Activated CD4-positive, alpha-beta memory T cell treated with anti-CD3 and anti-CD28 coated beads for 36 hours (primary cell): Measurements from ENCODE around the gene ERGIC3. TPM values are rescaled to one million over a fixed set of nuclear protein-coding genes. Genes with fewer than 3 reads are reported as not detected.

ENCODE experiments used
- CTCF ChIA-PET: fragments of 350-600 bp; sonication (Branson Sonifier 250); formaldehyde crosslinking; loops from one replicate; lab custom pipeline; 2021; ENCODE audit warnings: antibody characterized with exemption, inconsistent platforms; lab: Charles Lee
- POLR2A ChIA-PET: fragments of 350-600 bp; sonication (Branson Sonifier 250); formaldehyde crosslinking; loops from one replicate; lab custom pipeline; 2021; ENCODE audit warnings: antibody characterized with exemption; lab: Charles Lee
- DNase-seq: peaks from one replicate; pipeline ENCODE4 v3.0.0-alpha.2; 2020
- H3K27ac Mint-ChIP-seq: one replicate; pipeline ENCODE4 v1.8.0; 2021; ENCODE audit warnings: mixed read lengths
- H3K27me3 Mint-ChIP-seq: one replicate; pipeline ENCODE4 v1.8.0; 2021; ENCODE audit warnings: mixed read lengths
- H3K36me3 Mint-ChIP-seq: one replicate; pipeline ENCODE4 v1.8.0; 2021; ENCODE audit warnings: mixed read lengths
- H3K4me1 Mint-ChIP-seq: one replicate; pipeline ENCODE4 v1.8.0; 2021; ENCODE audit warnings: low read depth, mixed read lengths
- H3K4me3 Mint-ChIP-seq: one replicate; pipeline ENCODE4 v1.8.0; 2021; ENCODE audit warnings: mild to moderate bottlenecking, mixed read lengths
- H3K9me3 Mint-ChIP-seq: one replicate; pipeline ENCODE4 v1.8.0; 2021; ENCODE audit warnings: mixed read lengths
- intact Hi-C: fragments of 100-400 bp; cut with micrococcal nuclease; formaldehyde crosslinking; loops from one replicate; pipeline ENCODE4 v1.15.1; 2023
- total RNA-seq, 2 experiments: library from RNA; stranded (reverse); gene quantifications; one replicate each; pipeline ENCODE4 v1.2.3, GENCODE V29; 2021

The ERGIC3 gene
- 100 to 1,000 TPM; 109 to 120 TPM for total RNA-seq

- Mint-ChIP-seq H3K4me3 (peak within 1 kb of the TSS; percentile 86), H3K36me3 (peaks cover 4% of the 10 kb centered on the region), H3K9me3 (no peaks in the 10 kb centered on the region), H3K4me1 (peaks cover 20% of the 10 kb centered on the region), H3K27ac (peak within 1 kb of the TSS; percentile 79), H3K27me3 (no peaks in the 10 kb centered on the region)
- intact Hi-C loops = loop anchor here (1.0 to 5.0 kb wide), 4 partner anchors 51 to 120 kb away; partner anchors contain the start of genes CEP250, CPNE1 and RBM12
- peak; percentile 99 for DNase-seq
- ChIA-PET CTCF (interaction anchor here (0.6 to 1.9 kb wide), 7 partner anchors 10 to 451 kb away, joined by 3 to 7 read pairs (median 3); partner anchors contain the start of gene SCAND1), POLR2A (interaction anchor here (0.6 to 2.9 kb wide), 6 partner anchors 51 to 412 kb away, joined by 3 to 13 read pairs (median 5); partner anchors contain the start of genes SCAND1 and SPAG4)
These were observed at the start of gene ERGIC3 for GRCh38 chr20:35541783-35542662. TSS of gene ERGIC3 (plus strand) at chr20:35542078. CDS start at chr20:35542098, 20 bp downstream.

- no peaks in the 10 kb centered on the region for H3K27me3 Mint-ChIP-seq
- no peak for DNase-seq
- no peaks in the 10 kb centered on the region for H3K9me3 Mint-ChIP-seq
- peaks cover 34% of the 10 kb centered on the region for H3K36me3 Mint-ChIP-seq
- peaks cover 39% of the 10 kb centered on the region for H3K4me1 Mint-ChIP-seq
- POLR2A ChIA-PET = no interaction called here
- H3K4me3 Mint-ChIP-seq = peak overlapping the region; percentile 99
- peak overlapping the region; percentile 99 for H3K27ac Mint-ChIP-seq
- intact Hi-C loops = no loop called here
- CTCF ChIA-PET = interaction anchor here (0.6 kb wide), 1 partner anchor 28 kb away, joined by 3 read pairs; no protein-coding TSS in a partner anchor
These were observed 49.5 kb upstream of the ERGIC3 start for GRCh38 chr20:35492352-35492751.

- no peaks in the 10 kb centered on the region for H3K9me3 Mint-ChIP-seq
- no peak overlapping the region for H3K4me3 Mint-ChIP-seq
- no peak overlapping the region for H3K27ac Mint-ChIP-seq
- peaks cover 47% of the 10 kb centered on the region for H3K36me3 Mint-ChIP-seq
- no peak for DNase-seq
- no peaks in the 10 kb centered on the region for H3K27me3 Mint-ChIP-seq
- POLR2A ChIA-PET = no interaction called here
- peaks cover 12% of the 10 kb centered on the region for H3K4me1 Mint-ChIP-seq
- CTCF ChIA-PET = no interaction called here
- intact Hi-C loops = no loop called here
These were observed 45.4 kb upstream of the ERGIC3 start for GRCh38 chr20:35496481-35496880.

- no peak for DNase-seq
- intact Hi-C loops = no loop called here
- Mint-ChIP-seq H3K9me3 (no peaks in the 10 kb centered on the region), H3K4me3 (no peak overlapping the region), H3K27ac (no peak overlapping the region), H3K27me3 (no peaks in the 10 kb centered on the region), H3K36me3 (peaks cover 46% of the 10 kb centered on the region), H3K4me1 (peaks cover 6% of the 10 kb centered on the region)
- ChIA-PET POLR2A (no interaction called here), CTCF (no interaction called here)
These were observed 44.6 kb upstream of the ERGIC3 start for GRCh38 chr20:35497320-35497719.

GRCh38 chr20:35497780-35498189 lies 44.1 kb upstream of the ERGIC3 start:
- H3K4me1 Mint-ChIP-seq = peaks cover 1% of the 10 kb centered on the region
- no peaks in the 10 kb centered on the region for H3K9me3 Mint-ChIP-seq
- intact Hi-C loops = no loop called here
- H3K27me3 Mint-ChIP-seq = no peaks in the 10 kb centered on the region
- DNase-seq = no peak
- ChIA-PET CTCF (interaction anchor here (1.2 to 1.3 kb wide), 2 partner anchors 34 to 495 kb away, joined by 3 to 6 read pairs; no protein-coding TSS in a partner anchor), POLR2A (no interaction called here)
- H3K27ac Mint-ChIP-seq = no peak overlapping the region
- H3K36me3 Mint-ChIP-seq = peaks cover 50% of the 10 kb centered on the region
- no peak overlapping the region for H3K4me3 Mint-ChIP-seq

GRCh38 chr20:35499271-35499670 lies 42.6 kb upstream of the ERGIC3 start:
- intact Hi-C loops = no loop called here
- POLR2A ChIA-PET = interaction anchor here (0.9 kb wide), 1 partner anchor 8 kb away, joined by 5 read pairs; no protein-coding TSS in a partner anchor

GRCh38 chr20:35502352-35502751 lies 39.5 kb upstream of the ERGIC3 start:
- intact Hi-C loops = no loop called here
- CTCF ChIA-PET = interaction anchor here (0.8 kb wide), 1 partner anchor 14 kb away, joined by 3 read pairs; no protein-coding TSS in a partner anchor
- H3K27ac Mint-ChIP-seq = no peak overlapping the region
- POLR2A ChIA-PET = interaction anchor here (0.6 kb wide), 1 partner anchor 33 kb away, joined by 3 read pairs; no protein-coding TSS in a partner anchor
- no peak for DNase-seq
- no peak overlapping the region for H3K4me3 Mint-ChIP-seq
- H3K9me3 Mint-ChIP-seq = no peaks in the 10 kb centered on the region
- no peaks in the 10 kb centered on the region for H3K27me3 Mint-ChIP-seq
- H3K36me3 Mint-ChIP-seq = peaks cover 64% of the 10 kb centered on the region
- H3K4me1 Mint-ChIP-seq = peaks cover 26% of the 10 kb centered on the region

More at GRCh38 chr20:35499271-35499670, 42.6 kb upstream of the ERGIC3 start:
- H3K9me3 Mint-ChIP-seq = no peaks in the 10 kb centered on the region
- peaks cover 57% of the 10 kb centered on the region for H3K36me3 Mint-ChIP-seq
- DNase-seq = no peak
- no peaks in the 10 kb centered on the region for H3K27me3 Mint-ChIP-seq
- H3K4me3 Mint-ChIP-seq = no peak overlapping the region
- peaks cover under 1% of the 10 kb centered on the region for H3K4me1 Mint-ChIP-seq
- CTCF ChIA-PET = interaction anchor here (1.0 to 1.3 kb wide), 2 partner anchors 33 to 36 kb away, joined by 3 to 6 read pairs; no protein-coding TSS in a partner anchor
- H3K27ac Mint-ChIP-seq = no peak overlapping the region

- Mint-ChIP-seq H3K4me1 (peaks cover 26% of the 10 kb centered on the region), H3K4me3 (no peak overlapping the region), H3K27me3 (no peaks in the 10 kb centered on the region), H3K36me3 (peaks cover 60% of the 10 kb centered on the region), H3K27ac (no peak overlapping the region), H3K9me3 (no peaks in the 10 kb centered on the region)
- POLR2A ChIA-PET = interaction anchor here (0.6 to 0.7 kb wide), 2 partner anchors 32 to 242 kb away, joined by 3 read pairs; no protein-coding TSS in a partner anchor
- CTCF ChIA-PET = interaction anchor here (0.8 kb wide), 1 partner anchor 15 kb away, joined by 3 read pairs; no protein-coding TSS in a partner anchor
- DNase-seq = no peak
- intact Hi-C loops = no loop called here
These were observed 38.6 kb upstream of the ERGIC3 start for GRCh38 chr20:35503281-35503680.

GRCh38 chr20:35503841-35504561 lies 37.9 kb upstream of the ERGIC3 start:
- Mint-ChIP-seq H3K4me3 (no peak overlapping the region), H3K4me1 (peaks cover 26% of the 10 kb centered on the region), H3K9me3 (no peaks in the 10 kb centered on the region), H3K27ac (no peak overlapping the region), H3K27me3 (no peaks in the 10 kb centered on the region), H3K36me3 (peaks cover 60% of the 10 kb centered on the region)
- intact Hi-C loops = no loop called here
- no peak for DNase-seq
- CTCF ChIA-PET = no interaction called here
- POLR2A ChIA-PET = interaction anchor here (0.7 kb wide), 1 partner anchor 243 kb away, joined by 3 read pairs; no protein-coding TSS in a partner anchor

- POLR2A ChIA-PET = no interaction called here
- H3K4me3 Mint-ChIP-seq = no peak overlapping the region
- H3K36me3 Mint-ChIP-seq = peaks cover 58% of the 10 kb centered on the region
- intact Hi-C loops = no loop called here
- H3K4me1 Mint-ChIP-seq = peaks cover 26% of the 10 kb centered on the region
- no peak for DNase-seq
- no peaks in the 10 kb centered on the region for H3K27me3 Mint-ChIP-seq
- H3K9me3 Mint-ChIP-seq = no peaks in the 10 kb centered on the region
- peak overlapping the region; percentile 40 for H3K27ac Mint-ChIP-seq
- CTCF ChIA-PET = no interaction called here
These were observed 37.1 kb upstream of the ERGIC3 start for GRCh38 chr20:35504751-35505150.

- peak overlapping the region; percentile 70 for H3K27ac Mint-ChIP-seq
- H3K9me3 Mint-ChIP-seq = no peaks in the 10 kb centered on the region
- ChIA-PET CTCF (no interaction called here), POLR2A (interaction anchor here (0.8 kb wide), 1 partner anchor 15 kb away, joined by 4 read pairs; no protein-coding TSS in a partner anchor)
- no peak for DNase-seq
- intact Hi-C loops = no loop called here
- peaks cover 48% of the 10 kb centered on the region for H3K36me3 Mint-ChIP-seq
- H3K4me3 Mint-ChIP-seq = no peak overlapping the region
- H3K4me1 Mint-ChIP-seq = peaks cover 26% of the 10 kb centered on the region
- H3K27me3 Mint-ChIP-seq = no peaks in the 10 kb centered on the region
These were observed 35.7 kb upstream of the ERGIC3 start for GRCh38 chr20:35506179-35506578.
